H1 (cell line): ENCODE data around the gene PGLYRP1. TPM values are rescaled to one million over a fixed set of nuclear protein-coding genes. Genes with fewer than 3 reads are reported as not detected.

ENCODE experiments used
- CTCF ChIA-PET: fragments of 300-600 bp; sonication (Branson Sonifier 250); formaldehyde crosslinking; loops from one replicate; lab custom pipeline; 2021; ENCODE audit not compliant: partially characterized antibody; lab: Charles Lee
- POLR2A ChIA-PET: fragments of 300-600 bp; sonication (Branson Sonifier 250); formaldehyde crosslinking; loops from one replicate; lab custom pipeline; 2021; ENCODE audit warnings: inconsistent platforms; ENCODE audit not compliant: partially characterized antibody; lab: Charles Lee
- DNase-seq, 2 experiments: peaks; one replicate each; pipeline versions ENCODE4 v3.0.0 to v3.0.0-alpha.2; 2010 to 2022; ENCODE audit warnings: low spot score in 2 of 2, low read depth in 1 of 2, mixed read lengths in 1 of 2
- FAIRE-seq: peaks from 2 replicates; lab custom pipeline; 2011; peaks lifted over from hg19 to GRCh38; lab: Jason Lieb, UNC
- H2AFZ ChIP-seq: 2 replicates; pipeline ENCODE4 v1.8.1; 2012; ENCODE audit warnings: low read length, inconsistent platforms
- H2AK5ac ChIP-seq: 2 replicates; pipeline ENCODE4 v1.6.1; 2013; ENCODE audit warnings: low read depth, low read length
- H2BK120ac ChIP-seq: replicated peaks from 2 replicates; pipeline ENCODE3; 2013; ENCODE audit warnings: low read depth, low read length, inconsistent platforms
- H2BK12ac ChIP-seq: 2 replicates; pipeline ENCODE4 v1.6.1; 2013; ENCODE audit warnings: low read depth, low read length
- H2BK15ac ChIP-seq: 2 replicates; pipeline ENCODE4 v1.6.1; 2013; ENCODE audit warnings: low read length
- H2BK20ac ChIP-seq: 2 replicates; pipeline ENCODE4 v1.6.1; 2013; ENCODE audit warnings: low read length
- H2BK5ac ChIP-seq: 2 replicates; pipeline ENCODE4 v1.6.1; 2013; ENCODE audit warnings: low read depth, low read length
- H3K14ac ChIP-seq: 2 replicates; pipeline ENCODE4 v1.6.1; 2013; ENCODE audit warnings: inconsistent platforms; ENCODE audit not compliant: insufficient read length
- H3K18ac ChIP-seq: 2 replicates; pipeline ENCODE4 v1.6.1; 2013; ENCODE audit warnings: low read length; ENCODE audit errors: extremely low read depth
- H3K23ac ChIP-seq: 2 replicates; pipeline ENCODE4 v1.6.1; 2013; ENCODE audit warnings: inconsistent platforms; ENCODE audit not compliant: insufficient read length
- H3K23me2 ChIP-seq: 2 replicates; pipeline ENCODE4 v1.6.1; 2013; ENCODE audit warnings: low read depth, low read length
- H3K27ac ChIP-seq: 2 replicates; pipeline ENCODE4 v1.6.1; 2011; ENCODE audit warnings: low read depth, low read length, inconsistent platforms
- H3K27me3 ChIP-seq, 4 experiments: replicated peaks in 1 of 4; 1 replicate in 1 of 4; 2 replicates in 3 of 4; pipeline versions ENCODE4 v1.6.1 to v1.8.1; 2011 to 2013; ENCODE audit warnings: low read length in 3 of 4, mild to moderate bottlenecking in 3 of 4, inconsistent platforms in 2 of 4, mixed read lengths in 2 of 4, moderate library complexity in 1 of 4; ENCODE audit not compliant: control insufficient read depth in 3 of 4, insufficient read depth in 3 of 4; ENCODE audit errors: extremely low read depth in 1 of 4
- H3K36me3 ChIP-seq, 4 experiments: 2 replicates each; pipeline versions ENCODE4 v1.6.1 to v1.8.1; 2011 to 2013; ENCODE audit warnings: mild to moderate bottlenecking in 4 of 4, low read length in 3 of 4, moderate library complexity in 2 of 4, control low read depth in 1 of 4, inconsistent platforms in 1 of 4; ENCODE audit not compliant: insufficient read depth in 4 of 4, control insufficient read depth in 2 of 4
- H3K4ac ChIP-seq: replicated peaks from 2 replicates; pipeline ENCODE3; 2013; ENCODE audit warnings: low read length, low read depth, mixed read lengths, inconsistent platforms; ENCODE audit not compliant: insufficient read length
- H3K4me1 ChIP-seq, 4 experiments: replicated peaks in 1 of 4; 1 replicate in 1 of 4; 2 replicates in 3 of 4; pipeline versions ENCODE4 v1.6.1 to v1.8.1; 2011 to 2013; ENCODE audit warnings: low read length in 3 of 4, inconsistent platforms in 2 of 4, mixed read lengths in 1 of 4; ENCODE audit not compliant: insufficient read depth in 4 of 4, control insufficient read depth in 3 of 4
- H3K4me2 ChIP-seq, 2 experiments: 2 replicates each; pipeline versions ENCODE4 v1.6.1 to v1.8.1; 2011 to 2013; ENCODE audit warnings: low read depth in 2 of 2, low read length in 2 of 2, control low read depth in 1 of 2, inconsistent platforms in 1 of 2, mild to moderate bottlenecking in 1 of 2; ENCODE audit not compliant: insufficient read depth in 1 of 2
- H3K4me3 ChIP-seq, 4 experiments: fragments of 200-600, 300-600 bp in 1 of 4; sonication (generic), shearing (Covaris generic), sonication (Bioruptor Twin) in 1 of 4; 2 replicates each; pipeline versions ENCODE4 v1.5.1 to v1.8.1; 2011 to 2016; ENCODE audit warnings: low read length in 4 of 4, low read depth in 3 of 4, control low read depth in 2 of 4, inconsistent platforms in 2 of 4, mild to moderate bottlenecking in 2 of 4, mixed read lengths in 1 of 4, moderate library complexity in 1 of 4; ENCODE audit not compliant: insufficient read depth in 2 of 4; ENCODE audit errors: extremely low read depth in 1 of 4
- H3K56ac ChIP-seq: replicated peaks from 2 replicates; pipeline ENCODE3; 2013; ENCODE audit warnings: low read depth, mild to moderate bottlenecking, mixed read lengths, low read length, inconsistent platforms; ENCODE audit not compliant: insufficient read length
- H3K79me1 ChIP-seq: 2 replicates; pipeline ENCODE4 v1.6.1; 2013; ENCODE audit warnings: low read depth, low read length, control low read depth
- H3K79me2 ChIP-seq, 2 experiments: 2 replicates each; pipeline versions ENCODE4 v1.6.1 to v1.8.1; 2012 to 2013; ENCODE audit warnings: low read length in 2 of 2, mild to moderate bottlenecking in 2 of 2, inconsistent platforms in 1 of 2; ENCODE audit not compliant: insufficient read depth in 2 of 2, control insufficient read depth in 1 of 2
- H3K9ac ChIP-seq, 4 experiments: replicated peaks in 1 of 4; 1 replicate in 1 of 4; 2 replicates in 3 of 4; pipeline versions ENCODE4 v1.6.1 to v1.8.1; 2011 to 2013; ENCODE audit warnings: low read depth in 3 of 4, low read length in 3 of 4, control low read depth in 2 of 4, mild to moderate bottlenecking in 2 of 4, moderate library complexity in 2 of 4, inconsistent platforms in 1 of 4; ENCODE audit errors: extremely low read depth in 1 of 4
- H3K9me3 ChIP-seq, 2 experiments: 2 replicates each; pipeline versions ENCODE4 v1.6.1 to v1.8.1; 2012 to 2013; ENCODE audit warnings: mild to moderate bottlenecking in 2 of 2, moderate library complexity in 2 of 2, control low read depth in 1 of 2, inconsistent platforms in 1 of 2, low read depth in 1 of 2, low read length in 1 of 2, mixed read lengths in 1 of 2; ENCODE audit not compliant: insufficient read depth in 2 of 2
- H4K20me1 ChIP-seq, 2 experiments: replicated peaks in 1 of 2; 2 replicates each; pipeline versions ENCODE3 to v1.8.1; 2011 to 2013; ENCODE audit warnings: inconsistent platforms in 2 of 2, low read length in 2 of 2, mild to moderate bottlenecking in 1 of 2; ENCODE audit not compliant: insufficient read depth in 2 of 2, control insufficient read depth in 1 of 2
- H4K5ac ChIP-seq: 2 replicates; pipeline ENCODE4 v1.6.1; 2013; ENCODE audit warnings: low read length, low read depth, mixed read lengths, inconsistent platforms; ENCODE audit not compliant: insufficient read length
- H4K8ac ChIP-seq: 2 replicates; pipeline ENCODE4 v1.8.0; 2013; ENCODE audit warnings: mild to moderate bottlenecking, moderate library complexity, low read length, inconsistent platforms; ENCODE audit not compliant: insufficient read depth; ENCODE audit errors: extremely low read depth
- H4K91ac ChIP-seq: replicated peaks from 2 replicates; pipeline ENCODE3; 2013; ENCODE audit warnings: low read length, mixed read lengths, inconsistent platforms; ENCODE audit not compliant: insufficient read length
- BACH1 ChIP-seq: IDR thresholded peaks from 2 replicates; pipeline ENCODE4 v1.6.1; 2012; ENCODE audit warnings: low read length, improper control_type of control experiment
- WGBS, 2 experiments: shearing (Covaris generic) in 1 of 2; methylation state at CpG; one replicate each; pipeline versions ENCODE4 v1.1.6 to v1.1.7; 2013 to 2015; ENCODE audit warnings: low lambda C conversion rate in 2 of 2, mixed read lengths in 2 of 2, inconsistent platforms in 1 of 2, low coverage in 1 of 2, missing lambda C conversion rate in 1 of 2; ENCODE audit not compliant: insufficient replicate concordance in 2 of 2, insufficient coverage in 1 of 2, insufficient read length in 1 of 2; ENCODE audit errors: extremely low coverage in 1 of 2, missing lambda C conversion rate in 1 of 2; 5-methylcytosine and 5-hydroxymethylcytosine counted together
- polyA plus RNA-seq, 7 experiments: library from polyadenylated mRNA; depleted of rRNA in 3 of 7; stranded (reverse) in 5 of 7; unstranded in 2 of 7; fragments of >200 nt in 5 of 7; fragments of 200-250 nt in 2 of 7; gene quantifications; 1 replicate in 5 of 7; 2 replicates in 1 of 7; 4 replicates in 1 of 7; pipeline versions ENCODE4 v1.2.1 to v1.2.3, GENCODE V29; 2011 to 2013; ENCODE audit warnings: missing spikeins in 2 of 7, mixed read lengths in 2 of 7
- total RNA-seq: library from RNA; stranded (reverse); fragmentation: NEBNext Ultra II Directional; extraction: Animal tissue kit (Norgen Biotek cat#: 25700); gene quantifications from 2 replicates; pipeline ENCODE4 v1.2.1, GENCODE V29; 2021

PGLYRP1 gene
- total and polyA plus RNA-seq, 2 of the 8 experiments (the other 6 are each of a cell fraction or from before 2014, with no cell fraction given), result not detected

DNA sequence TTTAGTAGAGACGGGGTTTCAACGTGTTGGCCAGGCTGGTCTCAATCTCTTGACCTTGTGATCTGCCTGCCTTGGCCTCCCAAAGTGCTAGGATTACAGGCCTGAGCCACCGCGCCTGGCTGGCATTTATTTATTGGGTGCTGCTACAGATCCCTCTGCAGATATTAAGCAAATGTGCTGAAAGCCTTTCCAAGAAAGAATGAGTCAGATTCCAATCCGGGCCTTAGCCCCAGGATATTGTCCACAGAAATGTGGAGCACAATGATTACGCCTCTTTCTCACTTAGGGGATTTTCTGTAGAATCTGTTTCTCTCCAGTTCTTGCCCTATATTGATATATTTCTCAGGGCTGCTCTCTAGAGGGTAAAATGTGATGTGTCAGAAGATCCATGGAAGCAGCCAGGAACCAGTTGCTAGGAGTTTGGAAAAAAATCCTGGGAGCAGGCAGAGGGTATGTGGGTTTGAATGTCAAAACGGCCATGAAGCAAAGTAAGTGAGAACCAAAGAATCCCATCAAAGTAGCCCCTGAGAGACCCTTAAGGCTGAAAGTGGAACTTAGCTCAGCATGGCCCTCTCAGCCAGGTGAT, 42.7 kb upstream of the PGLYRP1 start:
- H2BK12ac ChIP-seq, result no peak overlapping the region
- H4K8ac ChIP-seq, result no peak overlapping the region
- H2BK20ac ChIP-seq, result no peak overlapping the region
- H3K4me3 ChIP-seq, result no peak overlapping the region
- no peak for FAIRE-seq
- DNase-seq, result no peak
- H3K9ac ChIP-seq, result no peak overlapping the region
- WGBS, 2 experiments, result 90% methylated on average over 7 of the region's 7 CpGs; no CpG with 5 or more reads in 1 of the 2 experiments
- no peaks in the 10 kb centered on the region for H3K4me1 ChIP-seq
- H3K4ac ChIP-seq, result no peak overlapping the region
- H4K5ac ChIP-seq, result no peak overlapping the region
- H3K56ac ChIP-seq, result no peak overlapping the region
- H2AFZ ChIP-seq, result no peak overlapping the region
- peaks cover 1% of the 10 kb centered on the region; the same call in 1 of the 2 replicates for H3K23me2 ChIP-seq
- H4K20me1 ChIP-seq, result no peaks in the 10 kb centered on the region
- H3K27me3 ChIP-seq, result no peaks in the 10 kb centered on the region
- no peak overlapping the region for H2AK5ac ChIP-seq
- H2BK5ac ChIP-seq, result no peak overlapping the region
- CTCF ChIA-PET, result interaction anchor here (1.3 to 7.5 kb wide), 5 partner anchors 12 to 199 kb away, joined by 3 to 66 read pairs (median 6); partner anchors contain the start of gene PGLYRP1
- no peak overlapping the region for H3K18ac ChIP-seq
- no peak overlapping the region for H3K4me2 ChIP-seq
- no peak overlapping the region for H2BK120ac ChIP-seq
- H3K14ac ChIP-seq, result no peak overlapping the region
- no peaks in the 10 kb centered on the region for H3K36me3 ChIP-seq
- H3K23ac ChIP-seq, result no peak overlapping the region
- H3K9me3 ChIP-seq, result peaks cover 6 to 12% of the 10 kb centered on the region in 2 experiments; a peak in 3 of 4 replicates
- no peak overlapping the region for H4K91ac ChIP-seq
- H3K79me2 ChIP-seq, result no peaks in the 10 kb centered on the region
- no peak overlapping the region for H3K27ac ChIP-seq
- H2BK15ac ChIP-seq, result no peak overlapping the region
- H3K79me1 ChIP-seq, result no peaks in the 10 kb centered on the region
- POLR2A ChIA-PET, result interaction anchor here (1.6 kb wide), 1 partner anchor 11 kb away, joined by 3 read pairs; no protein-coding TSS in a partner anchor
- no peak for TF ChIP-seq BACH1
